H1 (cell line): ENCODE measurements around the gene PSMF1. TPM values are rescaled to one million over a fixed set of nuclear protein-coding genes. Genes with fewer than 3 reads are reported as not detected.

Source experiments
- CTCF ChIA-PET: fragments of 300-600 bp; sonication (Branson Sonifier 250); formaldehyde crosslinking; loops from one replicate; lab custom pipeline; 2021; ENCODE audit not compliant: partially characterized antibody; lab: Charles Lee
- POLR2A ChIA-PET: fragments of 300-600 bp; sonication (Branson Sonifier 250); formaldehyde crosslinking; loops from one replicate; lab custom pipeline; 2021; ENCODE audit warnings: inconsistent platforms; ENCODE audit not compliant: partially characterized antibody; lab: Charles Lee
- DNase-seq, 2 experiments: peaks; one replicate each; pipeline versions ENCODE4 v3.0.0 to v3.0.0-alpha.2; 2010 to 2022; ENCODE audit warnings: low spot score in 2 of 2, low read depth in 1 of 2, mixed read lengths in 1 of 2
- FAIRE-seq: peaks from 2 replicates; lab custom pipeline; 2011; peaks lifted over from hg19 to GRCh38; lab: Jason Lieb, UNC
- H2AFZ ChIP-seq: 2 replicates; pipeline ENCODE4 v1.8.1; 2012; ENCODE audit warnings: low read length, inconsistent platforms
- H2AK5ac ChIP-seq: 2 replicates; pipeline ENCODE4 v1.6.1; 2013; ENCODE audit warnings: low read depth, low read length
- H2BK120ac ChIP-seq: replicated peaks from 2 replicates; pipeline ENCODE3; 2013; ENCODE audit warnings: low read depth, low read length, inconsistent platforms
- H2BK12ac ChIP-seq: 2 replicates; pipeline ENCODE4 v1.6.1; 2013; ENCODE audit warnings: low read depth, low read length
- H2BK15ac ChIP-seq: 2 replicates; pipeline ENCODE4 v1.6.1; 2013; ENCODE audit warnings: low read length
- H2BK20ac ChIP-seq: 2 replicates; pipeline ENCODE4 v1.6.1; 2013; ENCODE audit warnings: low read length
- H2BK5ac ChIP-seq: 2 replicates; pipeline ENCODE4 v1.6.1; 2013; ENCODE audit warnings: low read depth, low read length
- H3K14ac ChIP-seq: 2 replicates; pipeline ENCODE4 v1.6.1; 2013; ENCODE audit warnings: inconsistent platforms; ENCODE audit not compliant: insufficient read length
- H3K18ac ChIP-seq: 2 replicates; pipeline ENCODE4 v1.6.1; 2013; ENCODE audit warnings: low read length; ENCODE audit errors: extremely low read depth
- H3K23ac ChIP-seq: 2 replicates; pipeline ENCODE4 v1.6.1; 2013; ENCODE audit warnings: inconsistent platforms; ENCODE audit not compliant: insufficient read length
- H3K23me2 ChIP-seq: 2 replicates; pipeline ENCODE4 v1.6.1; 2013; ENCODE audit warnings: low read depth, low read length
- H3K27ac ChIP-seq: 2 replicates; pipeline ENCODE4 v1.6.1; 2011; ENCODE audit warnings: low read depth, low read length, inconsistent platforms
- H3K27me3 ChIP-seq, 4 experiments: replicated peaks in 1 of 4; 1 replicate in 1 of 4; 2 replicates in 3 of 4; pipeline versions ENCODE4 v1.6.1 to v1.8.1; 2011 to 2013; ENCODE audit warnings: low read length in 3 of 4, mild to moderate bottlenecking in 3 of 4, inconsistent platforms in 2 of 4, mixed read lengths in 2 of 4, moderate library complexity in 1 of 4; ENCODE audit not compliant: control insufficient read depth in 3 of 4, insufficient read depth in 3 of 4; ENCODE audit errors: extremely low read depth in 1 of 4
- H3K36me3 ChIP-seq, 4 experiments: 2 replicates each; pipeline versions ENCODE4 v1.6.1 to v1.8.1; 2011 to 2013; ENCODE audit warnings: mild to moderate bottlenecking in 4 of 4, low read length in 3 of 4, moderate library complexity in 2 of 4, control low read depth in 1 of 4, inconsistent platforms in 1 of 4; ENCODE audit not compliant: insufficient read depth in 4 of 4, control insufficient read depth in 2 of 4
- H3K4ac ChIP-seq: replicated peaks from 2 replicates; pipeline ENCODE3; 2013; ENCODE audit warnings: low read length, low read depth, mixed read lengths, inconsistent platforms; ENCODE audit not compliant: insufficient read length
- H3K4me1 ChIP-seq, 4 experiments: replicated peaks in 1 of 4; 1 replicate in 1 of 4; 2 replicates in 3 of 4; pipeline versions ENCODE4 v1.6.1 to v1.8.1; 2011 to 2013; ENCODE audit warnings: low read length in 3 of 4, inconsistent platforms in 2 of 4, mixed read lengths in 1 of 4; ENCODE audit not compliant: insufficient read depth in 4 of 4, control insufficient read depth in 3 of 4
- H3K4me2 ChIP-seq, 2 experiments: 2 replicates each; pipeline versions ENCODE4 v1.6.1 to v1.8.1; 2011 to 2013; ENCODE audit warnings: low read depth in 2 of 2, low read length in 2 of 2, control low read depth in 1 of 2, inconsistent platforms in 1 of 2, mild to moderate bottlenecking in 1 of 2; ENCODE audit not compliant: insufficient read depth in 1 of 2
- H3K4me3 ChIP-seq, 4 experiments: fragments of 200-600, 300-600 bp in 1 of 4; sonication (generic), shearing (Covaris generic), sonication (Bioruptor Twin) in 1 of 4; 2 replicates each; pipeline versions ENCODE4 v1.5.1 to v1.8.1; 2011 to 2016; ENCODE audit warnings: low read length in 4 of 4, low read depth in 3 of 4, control low read depth in 2 of 4, inconsistent platforms in 2 of 4, mild to moderate bottlenecking in 2 of 4, mixed read lengths in 1 of 4, moderate library complexity in 1 of 4; ENCODE audit not compliant: insufficient read depth in 2 of 4; ENCODE audit errors: extremely low read depth in 1 of 4
- H3K56ac ChIP-seq: replicated peaks from 2 replicates; pipeline ENCODE3; 2013; ENCODE audit warnings: low read depth, mild to moderate bottlenecking, mixed read lengths, low read length, inconsistent platforms; ENCODE audit not compliant: insufficient read length
- H3K79me1 ChIP-seq: 2 replicates; pipeline ENCODE4 v1.6.1; 2013; ENCODE audit warnings: low read depth, low read length, control low read depth
- H3K79me2 ChIP-seq, 2 experiments: 2 replicates each; pipeline versions ENCODE4 v1.6.1 to v1.8.1; 2012 to 2013; ENCODE audit warnings: low read length in 2 of 2, mild to moderate bottlenecking in 2 of 2, inconsistent platforms in 1 of 2; ENCODE audit not compliant: insufficient read depth in 2 of 2, control insufficient read depth in 1 of 2
- H3K9ac ChIP-seq, 4 experiments: replicated peaks in 1 of 4; 1 replicate in 1 of 4; 2 replicates in 3 of 4; pipeline versions ENCODE4 v1.6.1 to v1.8.1; 2011 to 2013; ENCODE audit warnings: low read depth in 3 of 4, low read length in 3 of 4, control low read depth in 2 of 4, mild to moderate bottlenecking in 2 of 4, moderate library complexity in 2 of 4, inconsistent platforms in 1 of 4; ENCODE audit errors: extremely low read depth in 1 of 4
- H3K9me3 ChIP-seq, 2 experiments: 2 replicates each; pipeline versions ENCODE4 v1.6.1 to v1.8.1; 2012 to 2013; ENCODE audit warnings: mild to moderate bottlenecking in 2 of 2, moderate library complexity in 2 of 2, control low read depth in 1 of 2, inconsistent platforms in 1 of 2, low read depth in 1 of 2, low read length in 1 of 2, mixed read lengths in 1 of 2; ENCODE audit not compliant: insufficient read depth in 2 of 2
- H4K20me1 ChIP-seq, 2 experiments: replicated peaks in 1 of 2; 2 replicates each; pipeline versions ENCODE3 to v1.8.1; 2011 to 2013; ENCODE audit warnings: inconsistent platforms in 2 of 2, low read length in 2 of 2, mild to moderate bottlenecking in 1 of 2; ENCODE audit not compliant: insufficient read depth in 2 of 2, control insufficient read depth in 1 of 2
- H4K5ac ChIP-seq: 2 replicates; pipeline ENCODE4 v1.6.1; 2013; ENCODE audit warnings: low read length, low read depth, mixed read lengths, inconsistent platforms; ENCODE audit not compliant: insufficient read length
- H4K8ac ChIP-seq: 2 replicates; pipeline ENCODE4 v1.8.0; 2013; ENCODE audit warnings: mild to moderate bottlenecking, moderate library complexity, low read length, inconsistent platforms; ENCODE audit not compliant: insufficient read depth; ENCODE audit errors: extremely low read depth
- H4K91ac ChIP-seq: replicated peaks from 2 replicates; pipeline ENCODE3; 2013; ENCODE audit warnings: low read length, mixed read lengths, inconsistent platforms; ENCODE audit not compliant: insufficient read length
- EGR1 ChIP-seq: IDR thresholded peaks from 2 replicates; pipeline ENCODE4 v1.6.1; 2011; ENCODE audit warnings: low read depth, low read length, borderline replicate concordance
- EP300 ChIP-seq, 2 experiments: IDR thresholded peaks; 1 replicate in 1 of 2; 2 replicates in 1 of 2; pipeline ENCODE4 v1.6.1; 2011 to 2012; ENCODE audit warnings: low read depth in 2 of 2, low read length in 2 of 2, mild to moderate bottlenecking in 2 of 2, borderline replicate concordance in 1 of 2, inconsistent platforms in 1 of 2, moderate library complexity in 1 of 2
- GABPA ChIP-seq: IDR thresholded peaks from 2 replicates; pipeline ENCODE4 v1.6.1; 2011; ENCODE audit warnings: mild to moderate bottlenecking, low read length, moderate library complexity, borderline replicate concordance; ENCODE audit not compliant: insufficient read depth
- JUN ChIP-seq: IDR thresholded peaks from 2 replicates; pipeline ENCODE4 v1.6.1; 2011; ENCODE audit warnings: low read depth, mild to moderate bottlenecking, improper control_type of control experiment, low read length
- KDM4A ChIP-seq: IDR thresholded peaks from one replicate; pipeline ENCODE4 v1.7.1; 2012; ENCODE audit warnings: low read depth, mild to moderate bottlenecking, moderate library complexity, low read length, inconsistent platforms; ENCODE audit not compliant: severe bottlenecking
- KDM5A ChIP-seq: fragments of 200-600 bp; IDR thresholded peaks from 2 replicates; pipeline ENCODE4 v1.7.1; 2012; ENCODE audit warnings: mild to moderate bottlenecking, low read length, inconsistent platforms, mixed read lengths
- NANOG ChIP-seq: IDR thresholded peaks from 2 replicates; pipeline ENCODE4 v1.6.1; 2011; ENCODE audit warnings: low read length, low read depth, mild to moderate bottlenecking, inconsistent platforms; ENCODE audit not compliant: insufficient read depth, poor library complexity, severe bottlenecking
- RBBP5 ChIP-seq: IDR thresholded peaks from 2 replicates; pipeline ENCODE4 v1.7.1; 2012; ENCODE audit warnings: low read depth, mild to moderate bottlenecking, inconsistent platforms, low read length, moderate library complexity, borderline replicate concordance
- SAP30 ChIP-seq: fragments of 300-600 bp; sonication (generic); IDR thresholded peaks from 2 replicates; pipeline ENCODE4 v1.7.1; 2012; ENCODE audit warnings: low read length, moderate library complexity, mild to moderate bottlenecking, inconsistent platforms; ENCODE audit not compliant: insufficient read depth, insufficient replicate concordance
- SP4 ChIP-seq: IDR thresholded peaks from 2 replicates; pipeline ENCODE4 v1.6.1; 2012; ENCODE audit warnings: low read length, inconsistent platforms
- SUZ12 ChIP-seq: fragments of 200-600 bp; sonication (generic); IDR thresholded peaks from 2 replicates; pipeline ENCODE4 v1.6.1; 2012; ENCODE audit warnings: mild to moderate bottlenecking, inconsistent platforms, low read length, moderate library complexity, mixed read lengths
- TAF1 ChIP-seq: IDR thresholded peaks from 2 replicates; pipeline ENCODE4 v1.6.1; 2011; ENCODE audit warnings: mild to moderate bottlenecking, low read depth, low read length
- TBP ChIP-seq: IDR thresholded peaks from 2 replicates; pipeline ENCODE4 v1.6.1; 2011; ENCODE audit warnings: low read depth, low read length, improper control_type of control experiment
- YY1 ChIP-seq: IDR thresholded peaks from 2 replicates; pipeline ENCODE4 v1.6.1; 2011; ENCODE audit warnings: low read depth, mild to moderate bottlenecking, low read length
- ZNF274 ChIP-seq: IDR thresholded peaks from 2 replicates; pipeline ENCODE4 v1.7.0; 2012; ENCODE audit warnings: low read length, borderline replicate concordance; ENCODE audit errors: extremely low read depth
- polyA plus RNA-seq, 7 experiments: library from polyadenylated mRNA; depleted of rRNA in 3 of 7; stranded (reverse) in 5 of 7; unstranded in 2 of 7; fragments of >200 nt in 5 of 7; fragments of 200-250 nt in 2 of 7; gene quantifications; 1 replicate in 5 of 7; 2 replicates in 1 of 7; 4 replicates in 1 of 7; pipeline versions ENCODE4 v1.2.1 to v1.2.3, GENCODE V29; 2011 to 2013; ENCODE audit warnings: missing spikeins in 2 of 7, mixed read lengths in 2 of 7
- total RNA-seq: library from RNA; stranded (reverse); fragmentation: NEBNext Ultra II Directional; extraction: Animal tissue kit (Norgen Biotek cat#: 25700); gene quantifications from 2 replicates; pipeline ENCODE4 v1.2.1, GENCODE V29; 2021

The PSMF1 gene
- total and polyA plus RNA-seq, 2 of the 8 experiments (the other 6 are each of a cell fraction or from before 2014, with no cell fraction given): 106 to 159 TPM

DNA sequence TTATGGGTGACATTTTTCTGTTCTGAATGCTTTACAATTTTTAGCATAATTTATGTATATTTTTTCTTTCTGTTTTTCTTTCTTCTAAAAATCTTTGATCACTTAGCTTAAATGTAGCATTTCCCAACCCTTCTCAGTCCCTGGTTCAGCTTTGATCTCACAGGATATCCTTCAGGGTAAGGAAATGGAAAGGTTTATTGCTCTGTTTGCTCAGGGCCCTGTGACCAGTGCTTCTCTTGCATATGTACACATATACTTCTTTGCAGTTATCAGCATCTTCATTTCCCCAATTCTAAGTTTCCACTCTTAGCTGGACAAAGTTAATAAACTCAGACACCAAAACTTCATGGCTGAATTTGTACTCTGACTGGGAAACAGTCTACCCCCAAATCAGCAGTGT lies 35.8 kb downstream of the PSMF1 start:
- H3K4me1 ChIP-seq: no peaks in the 10 kb centered on the region
- H3K4me3 ChIP-seq: no peak overlapping the region
- H4K5ac ChIP-seq: no peak overlapping the region
- ChIA-PET CTCF (interaction anchor here (1.6 kb wide), 1 partner anchor 59 kb away, joined by 3 read pairs; no protein-coding TSS in a partner anchor), POLR2A (no interaction called here)
- H3K56ac ChIP-seq: no peak overlapping the region
- H4K20me1 ChIP-seq: no peaks in the 10 kb centered on the region
- H2BK120ac ChIP-seq: no peak overlapping the region
- H3K9me3 ChIP-seq: no peaks in the 10 kb centered on the region
- H3K36me3 ChIP-seq: peaks cover 0 to 4% (median 2%) of the 10 kb centered on the region in 4 experiments; a peak in 4 of 8 replicates
- H2BK15ac ChIP-seq: no peak overlapping the region
- H3K18ac ChIP-seq: no peak overlapping the region
- FAIRE-seq (no peak), DNase-seq (no peak)
- no peak overlapping the region for H3K4ac ChIP-seq
- H3K9ac ChIP-seq: no peak overlapping the region
- H3K14ac ChIP-seq: no peak overlapping the region
- no peak overlapping the region for H2BK5ac ChIP-seq
- H3K27ac ChIP-seq: no peak overlapping the region
- H4K91ac ChIP-seq: no peak overlapping the region
- H3K23ac ChIP-seq: no peak overlapping the region
- no peak overlapping the region for H2BK20ac ChIP-seq
- H4K8ac ChIP-seq: no peak overlapping the region
- H2AFZ ChIP-seq: no peak overlapping the region
- H3K27me3 ChIP-seq: no peaks in the 10 kb centered on the region
- H3K4me2 ChIP-seq: no peak overlapping the region
- H3K23me2 ChIP-seq: no peaks in the 10 kb centered on the region
- no peaks in the 10 kb centered on the region for H3K79me1 ChIP-seq
- no peak overlapping the region for H2BK12ac ChIP-seq
- no peak overlapping the region for H2AK5ac ChIP-seq
- H3K79me2 ChIP-seq: peaks cover 0 to 2% of the 10 kb centered on the region in 2 experiments; a peak in 1 of 4 replicates
- no peak for TF ChIP-seq ZNF274
- TF ChIP-seq EP300 (IDR thresholded peaks at IDR 0.05; ENCODE audit: borderline replicate concordance in 1 of 2, low read depth in 2 of 2, low read length in 2 of 2): no peak
- no peak for TF ChIP-seq KDM4A
- TF ChIP-seq TAF1: no peak
- no peak for TF ChIP-seq RBBP5
- TF ChIP-seq TBP: no peak
- no peak for TF ChIP-seq KDM5A
- TF ChIP-seq JUN: no peak
- no peak for TF ChIP-seq SP4
- no peak for TF ChIP-seq SAP30
- no peak for TF ChIP-seq EGR1
- TF ChIP-seq SUZ12: no peak
- no peak for TF ChIP-seq GABPA
- TF ChIP-seq YY1: no peak
- TF ChIP-seq NANOG: no peak
